Astrocyte (in vitro differentiated cells and primary cell): Measurements from ENCODE around the gene KIF18B. TPM values are rescaled to one million over a fixed set of nuclear protein-coding genes. Genes with fewer than 3 reads are reported as not detected.

ENCODE experiments used
- DNase-seq: peaks from one replicate; pipeline ENCODE4 v3.0.0-alpha.2; 2010; ENCODE audit warnings: low read depth
- FAIRE-seq: peaks from 2 replicates; lab custom pipeline; 2011; peaks lifted over from hg19 to GRCh38; lab: Jason Lieb, UNC
- H2AFZ ChIP-seq: 2 replicates; pipeline ENCODE4 v1.6.0; 2012; ENCODE audit warnings: low read depth, low read length, inconsistent platforms
- H3K27ac ChIP-seq: 2 replicates; pipeline ENCODE4 v1.5.1; 2011; ENCODE audit warnings: low read depth, low read length, inconsistent platforms
- H3K27me3 ChIP-seq: 2 replicates; pipeline ENCODE4 v1.6.0; 2011; ENCODE audit warnings: low read length, inconsistent platforms; ENCODE audit not compliant: insufficient read depth
- H3K36me3 ChIP-seq: 2 replicates; pipeline ENCODE4 v1.5.1; 2011; ENCODE audit warnings: low read length, inconsistent platforms; ENCODE audit not compliant: insufficient read depth
- H3K4me1 ChIP-seq: 2 replicates; pipeline ENCODE4 v1.5.1; 2011; ENCODE audit warnings: low read length, inconsistent platforms; ENCODE audit not compliant: insufficient read depth
- H3K4me2 ChIP-seq: 2 replicates; pipeline ENCODE4 v1.6.0; 2012; ENCODE audit warnings: low read length, inconsistent platforms
- H3K4me3 ChIP-seq: 2 replicates; pipeline ENCODE4 v1.5.1; 2011; ENCODE audit warnings: low read depth, mild to moderate bottlenecking, low read length, inconsistent platforms; ENCODE audit not compliant: insufficient read depth
- H3K79me2 ChIP-seq: 2 replicates; pipeline ENCODE4 v1.6.0; 2012; ENCODE audit warnings: mild to moderate bottlenecking, low read length, inconsistent platforms; ENCODE audit not compliant: insufficient read depth
- H3K9ac ChIP-seq: 2 replicates; pipeline ENCODE4 v1.6.0; 2012; ENCODE audit warnings: mild to moderate bottlenecking, low read length, inconsistent platforms
- H3K9me3 ChIP-seq: 2 replicates; pipeline ENCODE4 v1.5.1; 2012; ENCODE audit warnings: low read depth, mild to moderate bottlenecking, low read length, inconsistent platforms; ENCODE audit not compliant: insufficient read depth
- H4K20me1 ChIP-seq: 2 replicates; pipeline ENCODE4 v1.6.0; 2012; ENCODE audit warnings: low read length, inconsistent platforms; ENCODE audit not compliant: insufficient read depth
- H3K27ac Mint-ChIP-seq: one replicate; pipeline ENCODE4 v1.8.0; 2021; ENCODE audit warnings: mild to moderate bottlenecking, mixed read lengths; ENCODE audit not compliant: unreplicated experiment
- H3K27me3 Mint-ChIP-seq: one replicate; pipeline ENCODE4 v1.8.0; 2021; ENCODE audit warnings: low read depth, mixed read lengths; ENCODE audit not compliant: unreplicated experiment
- H3K36me3 Mint-ChIP-seq: one replicate; pipeline ENCODE4 v1.8.0; 2021; ENCODE audit warnings: low read depth, mixed read lengths; ENCODE audit not compliant: unreplicated experiment
- H3K4me1 Mint-ChIP-seq: one replicate; pipeline ENCODE4 v1.8.0; 2021; ENCODE audit warnings: low read depth, mixed read lengths; ENCODE audit not compliant: unreplicated experiment
- H3K4me3 Mint-ChIP-seq: one replicate; pipeline ENCODE4 v1.8.0; 2021; ENCODE audit warnings: mild to moderate bottlenecking, moderate library complexity, mixed read lengths; ENCODE audit not compliant: unreplicated experiment
- H3K9me3 Mint-ChIP-seq: one replicate; pipeline ENCODE4 v1.8.0; 2021; ENCODE audit warnings: mild to moderate bottlenecking, mixed read lengths; ENCODE audit not compliant: unreplicated experiment
- EZH2 ChIP-seq: IDR thresholded peaks from 2 replicates; pipeline ENCODE4 v1.6.1; 2012; ENCODE audit warnings: mild to moderate bottlenecking, low read length, inconsistent platforms; ENCODE audit not compliant: insufficient read depth
- total RNA-seq: library from RNA; stranded (reverse); gene quantifications from 2 replicates; pipeline ENCODE4 v1.2.1, GENCODE V29; 2021
- TF ChIP-seq, protein P1 (sequence below): IDR thresholded peaks from 2 replicates; pipeline ENCODE4 v1.5.1; 2011; ENCODE audit warnings: low read depth, mild to moderate bottlenecking, inconsistent platforms, low read length, moderate library complexity; ENCODE audit not compliant: insufficient read depth

KIF18B gene
- total RNA-seq, 1 donor from 2014 or later, result 1.8 TPM

DNA sequence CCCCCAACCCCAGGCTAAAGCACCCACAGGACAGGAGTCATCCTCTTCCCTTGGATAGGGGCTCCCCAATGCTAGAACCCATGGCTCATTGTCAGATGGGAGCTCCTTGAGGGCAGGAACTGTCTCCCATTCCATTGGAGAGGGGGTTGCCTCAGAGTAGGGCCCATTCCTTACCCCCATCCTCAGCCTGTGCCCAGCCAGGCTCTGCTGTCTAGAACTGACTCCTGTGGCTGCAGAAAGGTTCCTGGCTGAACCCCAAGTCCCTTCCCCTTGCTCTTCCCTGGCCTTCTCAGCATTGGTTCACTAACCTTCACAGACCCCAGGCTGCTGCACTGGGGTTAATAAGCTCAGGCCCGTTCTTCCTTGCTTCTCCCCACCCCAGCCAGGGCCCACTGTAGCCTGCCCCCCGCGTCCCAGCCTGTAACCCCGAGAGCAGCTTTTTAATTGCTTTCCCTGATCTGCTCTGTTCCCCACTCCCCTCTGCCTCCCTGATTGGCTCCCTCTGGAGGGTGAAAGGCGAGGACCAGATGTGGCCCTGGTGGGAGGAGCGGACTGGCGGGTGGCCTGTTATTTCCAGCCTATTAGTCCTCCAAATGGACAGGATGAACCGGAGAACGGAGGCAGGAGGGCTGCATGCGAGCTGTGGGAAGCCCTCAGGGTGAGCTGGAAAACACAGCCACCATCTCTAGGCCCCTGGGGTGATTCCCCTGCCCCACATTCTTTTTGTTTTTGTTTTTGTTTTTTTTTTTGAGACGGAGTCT lies 26.3 kb downstream of the KIF18B start:
- Histone ChIP-seq H3K4me1 (peaks cover 11% of the 10 kb centered on the region), H3K4me2 (no peak overlapping the region), H3K9me3 (no peaks in the 10 kb centered on the region), H4K20me1 (no peaks in the 10 kb centered on the region), H3K27ac (no peak overlapping the region), H3K27me3 (peaks cover 9% of the 10 kb centered on the region), H2AFZ (no peak overlapping the region), H3K79me2 (no peaks in the 10 kb centered on the region), H3K4me3 (no peak overlapping the region), H3K36me3 (no peaks in the 10 kb centered on the region), H3K9ac (no peak overlapping the region)
- DNase-seq, result no peak
- H3K4me3 Mint-ChIP-seq, result no peak overlapping the region
- H3K27ac Mint-ChIP-seq, result no peak overlapping the region
- no peaks in the 10 kb centered on the region for H3K9me3 Mint-ChIP-seq
- no peak for FAIRE-seq
- TF ChIP-seq EZH2, result no peak
- TF ChIP-seq, protein P1, sequence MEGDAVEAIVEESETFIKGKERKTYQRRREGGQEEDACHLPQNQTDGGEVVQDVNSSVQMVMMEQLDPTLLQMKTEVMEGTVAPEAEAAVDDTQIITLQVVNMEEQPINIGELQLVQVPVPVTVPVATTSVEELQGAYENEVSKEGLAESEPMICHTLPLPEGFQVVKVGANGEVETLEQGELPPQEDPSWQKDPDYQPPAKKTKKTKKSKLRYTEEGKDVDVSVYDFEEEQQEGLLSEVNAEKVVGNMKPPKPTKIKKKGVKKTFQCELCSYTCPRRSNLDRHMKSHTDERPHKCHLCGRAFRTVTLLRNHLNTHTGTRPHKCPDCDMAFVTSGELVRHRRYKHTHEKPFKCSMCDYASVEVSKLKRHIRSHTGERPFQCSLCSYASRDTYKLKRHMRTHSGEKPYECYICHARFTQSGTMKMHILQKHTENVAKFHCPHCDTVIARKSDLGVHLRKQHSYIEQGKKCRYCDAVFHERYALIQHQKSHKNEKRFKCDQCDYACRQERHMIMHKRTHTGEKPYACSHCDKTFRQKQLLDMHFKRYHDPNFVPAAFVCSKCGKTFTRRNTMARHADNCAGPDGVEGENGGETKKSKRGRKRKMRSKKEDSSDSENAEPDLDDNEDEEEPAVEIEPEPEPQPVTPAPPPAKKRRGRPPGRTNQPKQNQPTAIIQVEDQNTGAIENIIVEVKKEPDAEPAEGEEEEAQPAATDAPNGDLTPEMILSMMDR, result no peak
- H3K4me1 Mint-ChIP-seq, result no peaks in the 10 kb centered on the region
- H3K27me3 Mint-ChIP-seq, result peaks cover 41% of the 10 kb centered on the region
- no peaks in the 10 kb centered on the region for H3K36me3 Mint-ChIP-seq

GRCh38 chr17:44920565-44920940 lies 27.0 kb downstream of the KIF18B start:
- H3K9me3 Mint-ChIP-seq, result no peaks in the 10 kb centered on the region
- Histone ChIP-seq H2AFZ (no peak overlapping the region), H3K79me2 (no peaks in the 10 kb centered on the region), H3K27ac (no peak overlapping the region), H4K20me1 (no peaks in the 10 kb centered on the region), H3K36me3 (no peaks in the 10 kb centered on the region), H3K9ac (no peak overlapping the region), H3K4me3 (no peak overlapping the region), H3K4me2 (no peak overlapping the region), H3K9me3 (no peaks in the 10 kb centered on the region), H3K4me1 (peaks cover 11% of the 10 kb centered on the region), H3K27me3 (peaks cover 9% of the 10 kb centered on the region)
- H3K27ac Mint-ChIP-seq, result no peak overlapping the region
- no peaks in the 10 kb centered on the region for H3K36me3 Mint-ChIP-seq
- TF ChIP-seq, protein P1, result no peak
- no peak for TF ChIP-seq EZH2
- H3K27me3 Mint-ChIP-seq, result peaks cover 40% of the 10 kb centered on the region
- no peaks in the 10 kb centered on the region for H3K4me1 Mint-ChIP-seq
- FAIRE-seq, result no peak
- H3K4me3 Mint-ChIP-seq, result no peak overlapping the region
- no peak for DNase-seq

DNA sequence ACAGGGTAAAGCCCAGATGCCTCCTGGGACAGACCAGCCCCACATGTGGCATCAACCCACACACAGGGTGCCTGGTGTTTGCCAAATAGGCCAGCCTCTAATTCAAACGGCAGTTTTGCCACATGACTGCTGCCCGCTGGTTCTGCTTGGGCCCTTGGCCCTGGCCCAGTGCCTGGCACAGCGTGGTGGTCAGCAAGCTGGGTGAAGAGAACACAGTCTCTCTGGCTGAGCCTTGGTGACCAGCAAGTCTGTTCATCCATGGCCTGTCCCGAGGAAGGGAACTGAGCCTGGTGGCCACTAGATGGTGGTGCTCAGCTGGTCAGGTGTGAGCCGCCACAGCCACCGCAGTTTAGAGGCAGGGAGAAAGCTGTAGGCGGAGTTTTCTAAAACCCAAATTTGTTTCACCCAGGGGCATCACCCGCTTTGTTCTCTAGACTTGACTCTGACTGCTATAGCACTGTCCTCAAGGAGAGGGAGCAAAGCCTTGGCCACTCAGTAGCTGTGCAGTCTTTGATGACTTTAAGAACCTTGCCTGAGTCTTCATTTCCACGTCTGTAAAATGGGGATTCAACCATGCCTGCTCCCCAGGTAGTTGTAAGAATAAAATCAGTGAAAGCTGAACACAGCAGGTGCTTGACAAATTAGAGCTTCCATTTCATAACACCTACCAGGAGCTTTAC lies 27.5 kb downstream of the KIF18B start:
- TF ChIP-seq, protein P1, result peak; percentile 76
- no peak for TF ChIP-seq EZH2
- Histone ChIP-seq H3K27ac (no peak overlapping the region), H3K36me3 (no peaks in the 10 kb centered on the region), H3K79me2 (no peaks in the 10 kb centered on the region), H3K4me3 (no peak overlapping the region), H3K4me1 (peaks cover 11% of the 10 kb centered on the region), H3K27me3 (peaks cover 9% of the 10 kb centered on the region), H2AFZ (no peak overlapping the region), H3K9me3 (no peaks in the 10 kb centered on the region), H3K4me2 (no peak overlapping the region), H4K20me1 (no peaks in the 10 kb centered on the region), H3K9ac (no peak overlapping the region)
- Mint-ChIP-seq H3K4me3 (no peak overlapping the region), H3K36me3 (no peaks in the 10 kb centered on the region), H3K27me3 (peaks cover 40% of the 10 kb centered on the region), H3K27ac (no peak overlapping the region), H3K9me3 (no peaks in the 10 kb centered on the region), H3K4me1 (no peaks in the 10 kb centered on the region)
- FAIRE-seq, result peak; percentile 73
- DNase-seq, result peak; percentile 56
